ENCODE results near the gene UBL3.
A peak's percentile ranks its signal among the peaks of the same experiment; 100 is the strongest.

The UBL3 gene

DNA sequence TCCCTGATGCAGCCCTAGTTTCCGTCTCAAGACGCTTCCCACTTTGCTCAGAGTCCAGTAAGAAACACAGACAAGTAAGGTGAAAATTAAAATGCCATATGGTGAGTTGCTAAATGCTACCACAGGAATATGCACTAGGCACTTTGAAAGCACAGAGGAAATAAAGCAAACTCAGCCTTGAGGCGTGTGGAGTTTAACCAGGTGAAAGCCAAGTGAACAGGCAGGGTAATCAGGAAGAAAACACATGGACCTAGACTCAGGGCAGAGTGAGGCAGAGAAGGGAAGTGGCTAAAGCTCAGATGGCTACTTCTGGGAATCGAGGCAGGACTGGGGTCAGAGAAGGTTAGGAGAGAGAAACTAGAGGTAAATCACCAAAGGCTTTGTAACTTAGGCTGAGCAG is 5.4 kb upstream of the UBL3 start:
- no peak for DNase-seq

DNA sequence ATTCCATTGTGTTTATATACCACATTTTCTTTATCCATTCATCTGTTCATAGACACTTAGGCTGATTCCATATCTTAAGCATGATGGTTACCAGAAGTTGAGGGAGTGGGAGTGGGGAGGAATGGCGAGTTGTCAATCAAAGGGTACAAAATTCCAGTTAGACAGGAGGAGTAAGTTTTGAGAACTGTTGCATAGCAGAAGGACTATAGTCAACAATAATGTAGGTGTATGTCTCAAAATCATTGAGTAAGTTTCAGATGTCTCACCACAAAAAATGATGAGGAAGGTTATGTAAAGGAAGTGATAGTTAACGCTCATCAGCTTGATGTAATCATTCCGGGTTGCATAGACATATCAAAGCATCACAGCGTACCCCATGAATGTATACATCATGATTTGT is 4.6 kb upstream of the UBL3 start:
- DNase-seq = no peak

DNA sequence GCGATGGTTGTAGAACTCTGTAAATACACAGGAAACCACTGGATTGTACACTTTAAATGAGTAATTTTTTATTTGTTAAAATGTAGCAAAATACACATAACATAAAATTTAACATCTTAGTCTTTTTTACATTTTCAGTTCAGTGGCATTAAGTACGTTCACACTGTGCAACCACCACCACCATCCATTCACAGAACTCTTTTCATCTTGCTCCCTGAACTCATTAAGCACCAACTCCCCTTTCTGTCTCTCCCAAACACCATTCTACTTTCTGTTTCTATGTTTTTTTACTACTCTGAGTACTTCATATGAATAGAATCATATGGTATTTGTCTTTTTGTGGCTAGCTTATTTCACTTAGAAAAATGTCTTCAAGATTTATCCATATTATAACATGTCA is 2.7 kb upstream of the UBL3 start:
- DNase-seq = no peak

DNA sequence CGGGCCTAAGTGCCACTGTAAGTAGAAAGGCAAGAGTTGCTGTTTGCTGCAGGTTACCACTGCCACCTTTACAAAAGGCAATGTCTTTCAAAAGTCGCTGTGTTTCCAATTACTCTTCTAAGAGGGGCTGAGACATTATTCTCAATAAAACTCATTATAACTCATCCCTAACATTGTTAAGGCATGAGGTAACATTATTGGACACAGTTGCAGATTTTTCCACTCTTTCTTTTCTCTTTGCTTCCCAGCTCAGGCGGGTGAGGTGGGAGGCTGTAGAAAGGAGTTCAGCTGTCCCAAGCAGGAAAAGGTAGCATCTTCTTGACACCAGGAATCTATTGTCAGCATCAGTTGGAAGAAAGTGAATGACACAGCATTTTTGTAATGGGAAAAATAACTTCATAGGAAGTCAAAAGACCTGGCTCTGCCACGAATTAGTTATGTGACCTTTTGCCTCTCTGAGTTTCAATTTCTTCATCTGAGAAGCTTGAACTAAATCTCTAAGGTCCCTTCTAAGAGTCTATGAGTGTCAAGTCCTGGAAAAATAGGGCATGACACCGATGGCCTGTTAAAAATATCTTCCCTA is 2.1 kb upstream of the UBL3 start:
- DNase-seq = no peak

DNA sequence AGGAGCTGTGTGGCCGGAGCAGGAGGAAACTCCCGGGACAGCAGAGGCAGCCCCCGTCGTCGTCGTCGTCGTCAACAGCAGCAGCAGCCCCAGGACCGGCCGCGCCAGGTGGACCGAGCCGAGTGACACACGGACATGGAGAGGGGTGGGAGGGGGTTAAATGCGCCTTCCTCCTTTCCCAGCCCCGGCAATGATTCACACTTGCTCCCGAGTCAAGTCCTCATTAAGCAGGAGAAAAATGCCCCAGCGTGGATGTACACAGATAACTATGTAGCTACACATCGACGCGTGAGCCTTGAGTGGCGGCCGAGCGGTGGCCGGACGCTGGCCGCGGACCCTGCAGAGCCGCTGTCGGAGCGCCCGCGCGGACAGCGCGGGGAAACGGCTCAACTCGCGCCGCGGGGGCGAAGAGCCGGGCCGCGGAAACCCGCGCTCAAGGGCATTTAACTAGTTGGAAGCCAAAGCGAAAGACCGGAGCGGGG is 645 bp downstream of the UBL3 start:
- no peak for DNase-seq

DNA sequence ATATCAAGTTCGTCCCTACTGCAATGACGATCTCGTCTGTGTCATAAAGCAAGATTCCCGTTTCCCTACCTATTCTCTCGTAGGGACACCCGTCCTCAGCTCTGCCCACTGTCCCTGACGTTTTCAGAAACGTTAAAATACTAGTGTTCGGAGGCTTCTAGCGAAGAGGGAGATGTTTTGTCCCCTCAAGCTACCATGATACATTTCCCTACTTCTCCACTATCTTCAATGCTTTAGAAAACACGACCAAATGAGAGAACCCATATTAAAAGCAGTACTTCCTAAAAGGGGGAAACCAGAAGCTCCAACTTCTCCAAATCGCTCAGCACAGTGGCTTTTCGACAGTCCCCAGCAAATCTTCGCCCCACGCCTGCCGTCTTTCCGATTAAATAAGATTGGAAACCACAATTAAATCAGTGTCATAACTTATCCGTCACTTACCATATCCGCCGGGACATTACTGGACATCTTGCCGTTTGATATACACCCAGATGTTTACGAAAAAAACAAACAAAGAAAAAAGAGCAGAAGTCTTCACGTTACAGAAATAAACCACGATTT is 1.3 kb downstream of the UBL3 start:
- peak; percentile 31 for DNase-seq

DNA sequence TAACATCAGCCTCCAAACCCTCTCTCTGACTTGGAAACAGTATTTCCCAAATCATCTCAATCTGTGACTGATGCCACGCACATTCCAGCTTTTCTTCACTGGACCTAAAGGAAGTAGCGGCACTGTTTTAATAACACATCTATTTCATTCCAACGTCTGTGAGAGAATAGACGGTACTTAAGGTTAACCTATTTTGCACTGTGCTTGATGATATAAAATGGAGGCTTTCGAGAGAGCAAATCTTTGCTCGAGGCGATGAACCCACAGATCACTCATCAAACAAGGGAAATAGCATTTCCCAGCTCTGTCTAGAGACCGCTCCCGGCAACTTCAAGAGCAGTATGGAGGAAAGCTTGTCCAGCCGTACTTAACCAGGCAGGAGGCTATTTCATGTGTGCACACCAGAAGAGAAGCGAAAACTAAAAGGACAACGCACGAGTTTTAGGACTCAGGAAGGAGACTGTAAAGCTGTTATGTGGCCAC is 2.9 kb downstream of the UBL3 start:
- DNase-seq = no peak

DNA sequence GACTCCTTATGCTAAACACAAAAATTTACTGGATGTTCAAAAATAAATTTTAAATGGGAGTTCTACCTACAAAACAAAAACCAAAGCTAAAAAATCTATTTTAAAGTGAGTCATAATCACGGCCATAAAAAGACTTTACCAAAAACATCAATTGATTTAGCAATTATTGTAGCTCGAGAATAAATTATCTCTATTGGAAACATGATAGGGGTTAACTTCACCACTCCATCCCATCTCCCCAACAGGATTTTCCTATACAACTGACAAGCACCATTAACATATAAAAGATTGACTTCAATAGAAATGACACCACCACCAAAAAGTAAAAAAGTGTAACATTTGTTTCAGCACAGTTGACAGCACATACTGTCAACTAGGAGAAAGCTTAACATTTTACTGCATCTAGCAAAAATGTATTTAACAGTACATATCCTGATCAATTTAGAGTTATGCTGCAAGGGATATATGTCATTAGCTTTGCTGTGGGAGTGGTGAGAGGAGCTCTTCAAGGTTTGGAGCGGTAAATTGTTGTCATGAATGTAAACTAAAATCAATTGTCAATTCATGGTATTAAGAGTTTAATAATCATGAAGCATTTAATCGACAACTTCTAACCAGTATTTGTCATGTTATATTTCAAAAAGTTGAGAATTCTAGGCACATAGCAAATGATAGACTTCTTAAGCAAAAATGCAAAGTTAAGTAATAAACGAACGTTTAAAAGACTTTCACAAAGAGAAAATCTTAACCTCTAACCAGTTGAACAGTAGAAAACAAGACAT is 3.8 kb downstream of the UBL3 start:
- no peak for DNase-seq

DNA sequence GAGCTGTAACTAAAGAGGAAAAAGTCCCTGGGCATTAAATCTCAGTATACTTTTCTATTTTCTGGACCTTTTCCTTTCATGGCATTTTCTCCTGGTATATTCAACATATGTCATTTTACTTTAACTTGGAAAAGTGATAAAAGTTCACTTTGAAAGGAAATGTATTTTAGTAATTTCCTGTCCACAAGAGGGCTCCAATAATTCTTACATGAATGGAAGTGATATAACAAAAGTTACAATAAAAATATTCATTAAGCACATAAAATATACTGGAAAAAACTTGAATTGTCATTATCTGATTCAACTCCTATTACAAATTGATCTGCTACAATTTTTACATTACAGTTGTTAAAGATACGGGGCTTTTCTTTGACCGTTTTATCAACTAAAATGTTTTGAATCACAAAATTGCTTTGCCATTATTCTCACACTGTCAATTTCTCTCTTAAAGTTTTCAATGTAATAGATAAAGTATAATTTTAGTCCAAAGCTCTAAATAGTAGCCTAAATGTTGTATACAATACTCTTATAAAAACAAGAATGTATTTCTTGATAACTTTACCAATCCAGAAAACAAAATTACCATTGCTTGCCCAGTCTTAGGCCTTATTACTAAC is 4.9 kb downstream of the UBL3 start:
- no peak for DNase-seq

DNA sequence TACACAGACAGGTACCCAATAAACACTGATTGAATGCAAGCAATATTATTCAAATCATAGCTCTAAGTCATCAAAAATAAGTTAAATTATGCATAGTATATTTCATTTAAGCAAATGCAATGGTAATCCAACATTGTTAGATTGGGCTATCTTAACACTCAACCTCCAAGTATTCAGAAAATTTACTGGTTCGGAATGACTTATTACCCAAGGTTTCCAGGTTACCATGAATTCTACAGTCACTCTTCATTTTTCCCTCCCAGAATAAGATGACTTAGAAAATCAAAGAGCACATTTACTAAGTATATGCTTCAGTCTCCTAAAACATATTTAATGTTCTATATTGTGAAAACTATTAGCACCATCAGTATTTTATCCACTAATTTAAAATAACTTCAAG is 6.0 kb downstream of the UBL3 start:
- DNase-seq = no peak

DNA sequence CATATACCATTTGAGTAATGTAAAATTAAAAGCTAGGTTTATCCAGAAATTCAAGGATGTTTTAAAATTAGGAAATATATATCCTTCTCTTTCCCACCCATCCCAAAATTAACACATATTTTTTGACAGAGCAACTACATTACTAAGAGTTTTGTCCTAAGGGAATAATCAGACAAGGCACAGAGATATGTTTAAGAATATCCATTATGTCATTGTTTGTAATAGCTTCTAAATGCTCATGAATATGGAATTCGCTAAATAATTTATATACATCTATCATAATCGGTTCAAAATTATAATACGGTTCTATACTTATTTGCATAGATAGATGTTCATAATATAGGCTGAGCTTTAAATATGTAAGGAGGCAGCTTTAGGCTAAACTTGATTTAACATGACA is 9.8 kb downstream of the UBL3 start:
- DNase-seq = no peak

DNA sequence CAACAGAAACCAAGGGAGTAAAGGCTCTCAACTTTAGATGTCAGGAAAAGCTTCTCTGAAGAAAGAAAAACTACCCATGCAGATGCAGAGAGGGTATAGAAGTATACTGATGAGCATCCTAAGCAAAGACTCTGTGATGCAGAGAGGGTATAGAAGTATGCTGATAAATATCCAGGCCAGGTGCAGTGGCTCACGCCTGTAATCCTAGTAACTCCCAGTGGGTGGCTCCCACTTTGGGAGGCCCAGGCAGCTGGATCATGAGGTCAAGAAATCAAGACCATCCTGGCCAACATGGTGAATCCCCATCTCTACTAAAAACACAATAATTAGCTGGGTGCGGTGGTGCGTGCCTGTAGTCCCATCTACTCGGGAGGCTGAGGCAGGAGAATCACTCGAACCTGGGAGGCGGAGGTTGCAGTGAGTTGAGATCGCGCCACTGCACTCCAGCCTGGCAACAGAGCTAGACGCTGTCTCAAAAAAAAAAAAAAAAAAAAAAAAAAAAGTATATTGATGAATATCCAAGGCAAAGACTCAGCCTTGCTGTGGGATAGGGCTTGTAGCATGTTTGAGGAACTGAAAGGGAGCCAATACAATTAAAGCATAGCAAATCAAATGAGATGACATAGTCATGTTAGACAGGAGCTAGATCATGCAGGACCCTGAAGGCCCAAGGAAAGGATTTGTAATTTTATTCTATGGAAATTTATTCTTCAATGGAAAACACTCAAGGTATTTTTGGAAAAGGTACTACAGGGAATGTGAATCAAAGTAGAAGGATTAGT is 14.9 kb downstream of the UBL3 start:
- no peak for DNase-seq

DNA sequence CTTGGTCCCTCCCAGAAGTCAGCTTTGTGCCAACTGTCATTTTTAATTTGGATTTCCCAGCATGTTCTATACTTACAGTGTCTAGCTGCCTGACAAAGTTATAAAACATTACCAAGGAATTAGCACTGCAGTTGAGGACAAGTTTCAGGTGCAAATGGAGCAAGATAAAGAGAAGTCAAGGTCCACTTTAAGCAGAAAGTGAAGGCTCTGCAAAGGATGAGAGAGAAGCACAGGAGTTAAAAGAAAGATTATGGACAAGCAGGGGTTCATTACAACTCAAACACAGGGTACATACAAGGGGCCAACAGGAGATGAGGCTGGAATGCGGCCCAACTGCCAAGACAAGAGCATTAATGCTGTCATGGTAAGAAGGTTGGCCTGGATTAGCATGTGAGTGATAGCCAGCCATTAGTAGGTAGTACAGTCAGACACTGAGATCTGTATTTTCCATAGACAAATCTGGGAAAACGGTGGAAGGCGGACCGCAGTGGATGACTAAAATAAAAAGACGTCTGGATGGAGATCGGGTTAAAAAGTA is 17.6 kb downstream of the UBL3 start:
- DNase-seq = no peak

DNA sequence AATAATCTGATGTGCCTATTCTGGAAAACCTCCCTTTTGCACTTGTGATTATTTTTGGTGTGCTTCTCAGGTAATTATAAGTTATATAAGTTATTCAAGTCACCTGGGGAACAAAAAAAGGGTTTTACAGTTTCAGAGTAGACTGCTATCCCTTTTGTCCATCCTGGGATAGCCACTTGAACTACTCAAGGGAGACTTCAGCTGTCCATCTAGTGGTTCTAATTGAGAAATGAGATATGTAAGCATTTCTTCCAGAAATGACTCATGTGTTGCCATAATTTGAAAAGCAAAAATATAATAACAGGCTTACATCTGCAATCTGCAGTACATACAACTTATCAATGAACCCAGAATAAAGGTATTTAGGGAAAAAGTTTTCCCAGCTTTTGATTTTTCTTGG is 20.4 kb downstream of the UBL3 start:
- no peak for DNase-seq

DNA sequence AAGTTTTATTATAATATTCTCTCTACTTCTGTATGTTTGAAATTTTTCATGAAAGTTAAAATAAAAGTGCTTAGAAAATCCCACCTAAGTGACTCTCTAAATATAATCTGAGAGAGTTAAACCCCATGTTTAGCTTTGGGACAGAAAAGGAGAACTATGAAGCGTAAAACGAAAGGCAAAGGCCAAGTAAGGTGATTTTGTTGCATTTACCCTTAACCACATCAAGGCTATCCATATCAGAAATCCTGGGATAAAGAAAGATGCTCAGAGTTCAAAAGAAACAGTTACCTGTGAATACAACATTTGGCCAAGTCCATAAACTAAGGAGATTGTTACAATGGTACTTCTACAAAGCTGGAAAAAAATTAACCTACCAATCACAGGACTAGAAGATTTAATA is 31.3 kb downstream of the UBL3 start:
- DNase-seq = no peak

DNA sequence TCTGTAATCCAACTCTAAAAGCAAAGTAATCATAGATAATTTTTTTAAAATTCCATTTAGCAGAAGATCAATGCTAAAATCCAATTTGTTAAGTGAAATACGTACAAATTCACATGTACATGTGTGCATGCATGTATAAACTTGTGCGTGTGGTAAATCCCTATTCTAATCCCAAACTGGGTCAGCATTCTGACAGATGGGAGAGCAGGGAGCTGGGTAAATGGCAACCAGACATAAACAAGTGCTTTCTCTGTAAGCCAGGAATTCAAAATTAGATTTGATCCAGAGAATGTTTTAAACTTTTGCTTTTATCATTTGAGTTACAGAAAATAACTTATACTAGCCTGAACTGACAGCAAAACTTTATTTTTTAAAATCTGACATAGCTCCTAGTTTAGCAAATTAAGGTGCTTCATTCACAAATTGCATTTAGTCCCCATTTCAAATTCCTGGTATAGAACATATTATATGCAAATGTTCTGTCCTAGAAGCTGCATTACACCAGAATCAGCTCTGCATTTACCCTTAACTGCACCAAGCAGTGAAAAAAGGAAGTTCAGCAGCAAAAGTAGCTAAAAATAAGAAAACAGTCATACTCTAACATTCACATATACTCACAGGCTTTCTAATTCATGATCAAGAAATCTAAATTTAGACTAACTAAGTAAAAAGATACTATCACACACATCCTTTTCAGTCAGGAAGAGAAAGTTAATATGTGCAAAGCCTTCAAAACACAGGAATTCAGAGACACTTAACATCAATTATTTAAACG is 32.6 kb downstream of the UBL3 start:
- DNase-seq = no peak

DNA sequence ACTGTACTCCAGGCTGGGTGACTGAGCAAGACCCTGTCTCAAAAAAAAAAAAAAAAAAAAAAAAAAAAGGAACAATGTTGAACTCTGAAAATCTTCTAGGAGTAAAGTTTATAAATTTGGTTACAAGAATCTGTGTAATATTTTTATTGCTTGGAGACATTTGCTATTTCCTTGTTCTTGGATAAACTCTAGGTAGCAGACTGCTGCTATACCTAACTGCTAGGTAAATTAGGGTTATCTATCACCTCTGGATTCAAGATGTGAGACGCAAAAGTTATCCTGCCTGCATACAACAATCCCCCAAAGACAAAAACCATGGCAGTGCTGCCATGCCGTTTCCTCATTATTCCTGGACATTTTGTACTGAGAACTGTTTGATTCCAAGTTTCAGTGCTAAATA is 33.7 kb downstream of the UBL3 start:
- DNase-seq = no peak

DNA sequence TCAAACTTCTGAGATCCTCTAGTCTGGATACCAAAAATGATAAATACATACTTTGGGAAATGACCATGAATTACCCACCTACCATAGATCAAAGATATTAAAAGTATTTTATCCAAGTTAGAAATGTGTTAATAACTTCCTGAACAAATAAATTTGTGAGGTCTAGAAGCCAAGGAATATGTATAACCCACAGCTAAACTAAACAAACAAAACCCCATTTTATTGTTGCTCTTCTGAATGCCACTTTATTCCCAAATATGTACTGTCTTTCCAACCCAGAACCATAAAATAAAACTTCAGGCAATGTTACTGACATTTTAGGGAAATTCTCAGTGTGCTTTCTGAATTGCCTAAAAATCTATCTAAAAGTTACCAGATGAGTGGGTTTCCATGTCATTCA is 35.1 kb downstream of the UBL3 start:
- DNase-seq = no peak

DNA sequence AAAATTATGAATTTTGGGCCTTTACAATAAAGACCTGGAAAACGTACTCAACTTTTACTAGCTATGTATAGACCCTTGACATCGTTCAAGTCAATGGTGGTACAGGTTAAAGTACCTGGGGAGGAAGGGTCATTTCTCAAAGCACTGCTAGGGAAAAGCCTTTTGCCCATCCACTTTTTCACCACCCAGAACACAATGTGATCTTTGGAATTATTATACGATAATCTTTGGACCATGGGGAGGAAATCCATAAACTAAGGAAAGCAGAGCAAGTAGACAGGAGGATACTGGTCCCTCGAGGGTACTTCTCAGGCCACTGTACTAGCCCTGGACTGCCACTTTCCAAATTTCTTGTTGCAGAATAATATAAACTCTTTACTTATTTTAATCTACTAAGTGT is 39.5 kb downstream of the UBL3 start:
- no peak for DNase-seq

DNA sequence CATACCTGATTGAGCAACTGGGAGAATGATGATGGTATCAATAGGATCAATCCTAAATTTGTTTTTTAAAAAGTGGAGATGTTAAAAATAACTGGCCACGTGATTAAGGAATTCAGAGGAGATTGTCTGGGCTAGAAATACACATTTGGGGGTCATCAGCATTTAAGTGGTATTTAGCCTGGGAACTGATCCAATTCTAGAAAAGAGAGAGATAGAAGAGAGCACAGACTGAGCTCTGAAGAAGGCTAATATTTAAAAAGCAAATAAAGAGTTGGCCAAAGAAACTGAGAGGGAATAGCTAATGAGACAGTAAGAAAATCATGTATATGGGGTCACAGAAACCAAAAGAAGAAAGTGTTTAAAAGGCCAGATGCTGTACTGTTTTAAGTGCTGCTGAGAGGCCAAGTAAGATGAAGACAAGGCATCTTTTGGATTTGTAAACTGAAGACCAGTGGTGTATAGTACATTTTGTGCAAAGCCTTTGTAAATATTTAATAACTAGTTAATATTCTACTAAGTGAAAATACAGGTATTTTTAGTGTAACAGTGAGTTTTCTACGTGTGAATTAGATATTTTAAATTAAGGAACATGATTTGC is 40.2 kb downstream of the UBL3 start:
- DNase-seq = no peak

DNA sequence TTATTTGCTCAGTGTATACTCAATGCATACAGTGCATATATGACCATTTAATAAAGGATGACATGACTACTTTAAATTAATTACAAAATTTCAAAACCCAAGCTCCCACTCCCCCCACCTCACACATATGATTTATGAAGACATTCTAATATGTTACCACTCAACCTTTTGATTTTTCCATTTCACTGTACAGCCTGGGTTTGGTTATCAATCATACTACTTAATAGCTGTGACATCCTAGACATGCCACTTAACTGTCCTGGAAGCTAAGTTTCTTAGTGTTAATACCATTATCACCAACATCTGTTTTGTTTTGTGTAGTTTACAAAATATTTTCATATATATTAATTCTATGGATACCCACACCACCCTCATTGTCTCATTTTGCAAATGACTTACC is 42.2 kb downstream of the UBL3 start:
- DNase-seq = no peak
